HepG2 (cell line): ENCODE data around the gene MRPS2. TPM values are rescaled to one million over a fixed set of nuclear protein-coding genes. Genes with fewer than 3 reads are reported as not detected.

Source experiments
- ATAC-seq: fragments of 200-7000 bp; cut with Tn5 transposase; 3 replicates; pipeline ENCODE4 v1.9.1; 2020; ENCODE audit warnings: mild to moderate bottlenecking, moderate library complexity
- BruUV-seq: library from RNA; stranded (reverse); fragments of 400-500 nt; replicated peaks from 2 replicates; lab custom pipeline; 2021; lab: Mats Ljungman, UMichigan
- CTCF ChIA-PET: fragments of 300-600 bp; formaldehyde crosslinking; extraction: SDS; loops from one replicate; lab custom pipeline; 2021; ENCODE audit warnings: low total read pairs, inconsistent platforms, low intra/inter-chr PET ratio; lab: Yijun Ruan, JAX
- POLR2A ChIA-PET: fragments of 350-600 bp; sonication (Branson Sonifier 250); formaldehyde crosslinking; loops from one replicate; lab custom pipeline; 2020; ENCODE audit warnings: antibody characterized with exemption, inconsistent platforms; lab: Yijun Ruan, JAX
- DNase-seq: peaks from one replicate; pipeline ENCODE4 v3.0.0-alpha.2; 2015; ENCODE audit warnings: low spot score
- FAIRE-seq: peaks from 3 replicates; lab custom pipeline; 2011; peaks lifted over from hg19 to GRCh38; lab: Jason Lieb, UNC
- H2AFZ ChIP-seq: one replicate; pipeline ENCODE4 v1.6.1; 2011; ENCODE audit warnings: low read length, inconsistent platforms
- H3K27ac ChIP-seq: fragments of 300-600 bp; 3 replicates; pipeline ENCODE4 v1.8.0; 2011; ENCODE audit warnings: mixed run types, mild to moderate bottlenecking, mixed read lengths, low read length, inconsistent platforms; ENCODE audit not compliant: insufficient read depth; ENCODE audit errors: extremely low read length
- H3K27me3 ChIP-seq, 2 experiments: fragments of 200-600 bp in 1 of 2; 2 replicates in 1 of 2; 3 replicates in 1 of 2; pipeline versions ENCODE4 v1.6.0 to v1.8.0; 2011; ENCODE audit warnings: low read length in 2 of 2, mild to moderate bottlenecking in 2 of 2, moderate library complexity in 2 of 2, inconsistent platforms in 1 of 2; ENCODE audit not compliant: insufficient read depth in 2 of 2, control insufficient read depth in 1 of 2
- H3K36me3 ChIP-seq, 2 experiments: fragments of 200-600 bp in 1 of 2; replicated peaks in 1 of 2; 2 replicates in 1 of 2; 3 replicates in 1 of 2; pipeline versions ENCODE4 v1.5.1 to v1.8.0; 2011; ENCODE audit warnings: low read length in 2 of 2, inconsistent platforms in 1 of 2; ENCODE audit not compliant: insufficient read depth in 2 of 2, control insufficient read depth in 1 of 2
- H3K4me1 ChIP-seq: 2 replicates; pipeline ENCODE4 v1.5.1; 2012; ENCODE audit warnings: low read length, inconsistent platforms; ENCODE audit not compliant: insufficient read depth
- H3K4me2 ChIP-seq: 2 replicates; pipeline ENCODE4 v1.6.0; 2011; ENCODE audit warnings: low read depth, low read length, inconsistent platforms
- H3K4me3 ChIP-seq, 3 experiments: fragments of 200-600 bp in 1 of 3; sonication (generic), shearing (Covaris generic) in 1 of 3; replicated peaks in 1 of 3; 2 replicates each; pipeline ENCODE4 v1.5.1; 2011 to 2016; ENCODE audit warnings: low read length in 3 of 3, inconsistent platforms in 2 of 3, low read depth in 2 of 3, mild to moderate bottlenecking in 2 of 3, control low read depth in 1 of 3, mixed read lengths in 1 of 3; ENCODE audit not compliant: insufficient read depth in 1 of 3
- H3K79me2 ChIP-seq: one replicate; pipeline ENCODE4 v1.6.1; 2011; ENCODE audit warnings: low read length, inconsistent platforms; ENCODE audit not compliant: insufficient read depth
- H3K9ac ChIP-seq: 2 replicates; pipeline ENCODE4 v1.6.0; 2011; ENCODE audit warnings: mild to moderate bottlenecking, low read depth, low read length, inconsistent platforms; ENCODE audit not compliant: insufficient read depth
- H3K9me3 ChIP-seq: 2 replicates; pipeline ENCODE4 v1.5.1; 2012; ENCODE audit warnings: mild to moderate bottlenecking, low read length
- H4K20me1 ChIP-seq: 2 replicates; pipeline ENCODE4 v1.6.0; 2011; ENCODE audit warnings: inconsistent platforms, mild to moderate bottlenecking, low read length, moderate library complexity; ENCODE audit not compliant: insufficient read depth
- MED1 ChIP-seq: sonication (generic); formaldehyde crosslinking; IDR thresholded peaks from 2 replicates; pipeline ENCODE4 v1.4.0; 2020; ENCODE audit warnings: missing genetic modification reagents
- RBFOX2 ChIP-seq: fragments of 200-400 bp; formaldehyde crosslinking; IDR thresholded peaks from 2 replicates; pipeline ENCODE4 v1.6.1; 2017; ENCODE audit warnings: low read depth, mild to moderate bottlenecking, low read length
- ZNF407 ChIP-seq: sonication (generic); formaldehyde crosslinking; IDR thresholded peaks from one replicate; pipeline ENCODE4 v1.5.1; 2020; ENCODE audit warnings: mild to moderate bottlenecking, missing genetic modification reagents; ENCODE audit errors: not compliant biosample characterization
- ZNF503 ChIP-seq: sonication (generic); formaldehyde crosslinking; IDR thresholded peaks from 2 replicates; pipeline ENCODE4 v1.4.0; 2020; ENCODE audit warnings: missing genetic modification reagents
- ZNF737 ChIP-seq: sonication (generic); formaldehyde crosslinking; IDR thresholded peaks from 2 replicates; pipeline ENCODE4 v1.5.0; 2020; ENCODE audit warnings: missing genetic modification reagents, mild to moderate bottlenecking, borderline replicate concordance
- WGBS: methylation state at CpG from one replicate; pipeline ENCODE4 v1.1.6; 2017; ENCODE audit warnings: low lambda C conversion rate; 5-methylcytosine and 5-hydroxymethylcytosine counted together
- in situ Hi-C: cut with HindIII; loops from 2 replicates; pipeline ENCODE4 v1.10.0; 2017; ENCODE audit warnings: low pct_unique_long_range_greater_than_20kb; ENCODE audit not compliant: extremely low pct_ligation_motif_present
- intact Hi-C: fragments of 100-400 bp; cut with micrococcal nuclease; formaldehyde crosslinking; loops from one replicate; pipeline ENCODE4 v1.10.0; 2022; ENCODE audit not compliant: unreplicated experiment
- polyA plus RNA-seq, 8 experiments: library from polyadenylated mRNA; depleted of rRNA in 3 of 8; stranded (reverse) in 7 of 8; unstranded in 1 of 8; fragments of >200 nt; fragmentation: Illumina TruSeq in 4 of 8; extraction: Trizol in 4 of 8; gene quantifications; 2 replicates each; pipeline versions ENCODE4 v1.2.1 to v1.2.3, GENCODE V29; 2011 to 2016; ENCODE audit warnings: low read depth in 4 of 8, missing spikeins in 1 of 8, mixed read lengths in 1 of 8; ENCODE audit not compliant: insufficient read depth in 1 of 8
- total RNA-seq, 5 experiments: library from RNA; depleted of rRNA; stranded (reverse); fragments of >200 nt; fragmentation: Illumina TruSeq; extraction: Trizol; gene quantifications; 2 replicates each; pipeline ENCODE4 v1.2.3, GENCODE V29; 2016; ENCODE audit warnings: low read depth in 1 of 5
- TF ChIP-seq, protein P1 (sequence below): sonication (generic); formaldehyde crosslinking; IDR thresholded peaks from 2 replicates; pipeline ENCODE4 v1.4.0; 2020; ENCODE audit warnings: missing genetic modification reagents

Gene MRPS2
- total and polyA plus RNA-seq, 2 of the 13 experiments (the other 11 are each of a cell fraction or from before 2014, with no cell fraction given): 44.4 to 86.7 TPM

- TF ChIP-seq ZNF737 (CRISPR knock-in tag): no peak
- peak; percentile 32; the same call in 1 of the 2 replicates for TF ChIP-seq RBFOX2
These were observed 3.1 kb downstream of the MRPS2 start (continued) for GRCh38 chr9:135503371-135504261.

- H3K79me2 ChIP-seq: peaks cover 10% of the 10 kb centered on the region
- DNase-seq (peak; percentile 55), FAIRE-seq (peak; percentile 37), ATAC-seq (peak; percentile 21)
- no peak overlapping the region; a peak in 1 of 6 replicates for H3K4me3 ChIP-seq
- intact Hi-C loops: no loop called here
- ChIA-PET POLR2A (interaction anchor here (1.3 kb wide), 1 partner anchor 24 kb away, joined by 5 read pairs; no protein-coding TSS in a partner anchor), CTCF (no interaction called here)
- no peak overlapping the region for H3K9ac ChIP-seq
- no peak overlapping the region for H3K4me2 ChIP-seq
- H4K20me1 ChIP-seq: peaks cover 16% of the 10 kb centered on the region
- peaks cover 2 to 12% of the 10 kb centered on the region in 2 experiments; a peak in 1 of 5 replicates for H3K27me3 ChIP-seq
- no TSS peak for BruUV-seq
- in situ Hi-C loops: no loop called here
- no peak overlapping the region for H3K27ac ChIP-seq
- peaks cover 31% of the 10 kb centered on the region for H3K4me1 ChIP-seq
- peaks cover 13 to 26% of the 10 kb centered on the region in 2 experiments for H3K36me3 ChIP-seq
- no peaks in the 10 kb centered on the region for H3K9me3 ChIP-seq
- no peak overlapping the region for H2AFZ ChIP-seq
- 85% methylated on average over 11 of the region's 21 CpGs for WGBS
- TF ChIP-seq ZNF407 (CRISPR knock-in tag) (peak; percentile 30), ZNF503 (CRISPR knock-in tag) (no peak), MED1 (CRISPR knock-in tag) (no peak)
- TF ChIP-seq, protein P1, sequence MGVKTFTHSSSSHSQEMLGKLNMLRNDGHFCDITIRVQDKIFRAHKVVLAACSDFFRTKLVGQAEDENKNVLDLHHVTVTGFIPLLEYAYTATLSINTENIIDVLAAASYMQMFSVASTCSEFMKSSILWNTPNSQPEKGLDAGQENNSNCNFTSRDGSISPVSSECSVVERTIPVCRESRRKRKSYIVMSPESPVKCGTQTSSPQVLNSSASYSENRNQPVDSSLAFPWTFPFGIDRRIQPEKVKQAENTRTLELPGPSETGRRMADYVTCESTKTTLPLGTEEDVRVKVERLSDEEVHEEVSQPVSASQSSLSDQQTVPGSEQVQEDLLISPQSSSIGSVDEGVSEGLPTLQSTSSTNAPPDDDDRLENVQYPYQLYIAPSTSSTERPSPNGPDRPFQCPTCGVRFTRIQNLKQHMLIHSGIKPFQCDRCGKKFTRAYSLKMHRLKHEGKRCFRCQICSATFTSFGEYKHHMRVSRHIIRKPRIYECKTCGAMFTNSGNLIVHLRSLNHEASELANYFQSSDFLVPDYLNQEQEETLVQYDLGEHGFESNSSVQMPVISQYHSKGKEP: no peak
These were observed 4.1 kb downstream of the MRPS2 start for GRCh38 chr9:135504262-135505243.
